ENCODE results near the gene RPE.

The RPE gene

DNA sequence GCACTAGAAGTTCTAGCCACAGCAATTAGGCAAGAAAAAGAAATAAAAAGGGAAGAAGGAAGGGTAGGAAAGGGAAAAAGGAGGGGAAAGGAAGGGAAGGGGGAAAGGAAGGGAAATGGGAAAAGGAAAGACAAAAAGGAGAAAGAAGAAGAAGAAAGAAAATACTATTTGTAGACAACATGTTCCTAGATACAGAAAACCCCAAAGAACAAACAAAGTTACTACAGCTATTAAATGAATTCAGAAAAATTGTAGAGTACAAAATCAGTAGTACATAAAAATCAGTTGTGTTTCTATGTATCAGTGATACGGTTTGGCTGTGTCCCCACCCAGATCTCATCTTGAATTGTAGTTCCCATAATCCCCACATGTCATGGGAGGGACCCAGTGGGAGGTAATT lies 52.3 kb downstream of the RPE start:
- TF ChIP-seq, protein P1, sequence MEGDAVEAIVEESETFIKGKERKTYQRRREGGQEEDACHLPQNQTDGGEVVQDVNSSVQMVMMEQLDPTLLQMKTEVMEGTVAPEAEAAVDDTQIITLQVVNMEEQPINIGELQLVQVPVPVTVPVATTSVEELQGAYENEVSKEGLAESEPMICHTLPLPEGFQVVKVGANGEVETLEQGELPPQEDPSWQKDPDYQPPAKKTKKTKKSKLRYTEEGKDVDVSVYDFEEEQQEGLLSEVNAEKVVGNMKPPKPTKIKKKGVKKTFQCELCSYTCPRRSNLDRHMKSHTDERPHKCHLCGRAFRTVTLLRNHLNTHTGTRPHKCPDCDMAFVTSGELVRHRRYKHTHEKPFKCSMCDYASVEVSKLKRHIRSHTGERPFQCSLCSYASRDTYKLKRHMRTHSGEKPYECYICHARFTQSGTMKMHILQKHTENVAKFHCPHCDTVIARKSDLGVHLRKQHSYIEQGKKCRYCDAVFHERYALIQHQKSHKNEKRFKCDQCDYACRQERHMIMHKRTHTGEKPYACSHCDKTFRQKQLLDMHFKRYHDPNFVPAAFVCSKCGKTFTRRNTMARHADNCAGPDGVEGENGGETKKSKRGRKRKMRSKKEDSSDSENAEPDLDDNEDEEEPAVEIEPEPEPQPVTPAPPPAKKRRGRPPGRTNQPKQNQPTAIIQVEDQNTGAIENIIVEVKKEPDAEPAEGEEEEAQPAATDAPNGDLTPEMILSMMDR (IDR thresholded peaks at IDR 0.05) = no peak

DNA sequence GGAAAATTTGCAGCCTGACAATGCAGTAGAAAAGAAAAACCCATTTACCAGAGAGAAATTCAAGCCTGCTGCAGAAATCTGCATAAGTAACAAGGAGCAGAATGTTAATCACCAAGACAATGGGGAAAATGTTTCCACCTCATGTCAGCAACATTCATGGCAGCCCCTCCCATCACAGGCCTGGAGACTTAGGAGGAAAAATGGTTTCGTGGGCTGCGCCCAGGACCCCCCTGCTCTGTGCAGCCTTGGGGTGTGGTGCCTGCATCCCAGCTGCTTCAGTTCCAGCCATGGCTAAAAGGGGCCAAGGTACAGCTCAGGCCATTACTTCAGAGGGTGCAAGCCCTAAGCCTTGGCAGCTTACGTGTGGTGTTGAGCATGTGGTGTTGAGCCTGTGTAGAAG lies 53.4 kb downstream of the RPE start:
- TF ChIP-seq, protein P1 (IDR thresholded peaks at IDR 0.05) = no peak

DNA sequence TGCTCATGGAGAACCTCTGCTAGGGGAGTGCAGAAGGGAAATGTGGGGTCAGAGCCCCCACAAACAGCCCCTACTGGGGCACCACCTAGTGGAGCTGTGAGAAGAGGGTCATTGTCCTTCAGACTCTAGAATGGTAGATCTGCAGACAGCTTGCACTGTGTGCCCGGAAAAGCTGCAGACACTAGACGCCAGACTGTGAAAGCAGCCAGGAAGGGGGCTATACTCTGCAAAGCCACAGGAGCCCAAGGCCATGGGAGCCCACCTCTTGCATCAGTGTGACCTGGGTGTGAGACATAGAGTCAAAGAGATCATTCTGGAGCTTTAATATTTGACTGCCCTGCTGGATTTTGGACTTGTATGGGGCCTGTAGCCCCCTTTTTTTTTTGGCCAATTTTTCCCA lies 60.9 kb downstream of the RPE start:
- TF ChIP-seq, protein P1 (IDR thresholded peaks at IDR 0.05) = no peak

Measured in LNCAP (cell line).